ENCODE measurements around the gene MTPN.
A peak's percentile ranks its signal among the peaks of the same experiment; 100 is the strongest.

The MTPN gene

GRCh38 chr7:135977007-135977741 is at the start of gene MTPN:
MTPN (minus strand) TSS chr7:135977359; CDS start chr7:135977100, 259 bp downstream.
- DNase-seq: peak; percentile 67 to 99 (median 94)

- DNase-seq: no peak
These were observed 49.0 kb upstream of the MTPN start for GRCh38 chr7:136026209-136026608.

GRCh38 chr7:136023134-136023869 is 46.1 kb upstream of the MTPN start:
- no peak for DNase-seq

GRCh38 chr7:136020556-136020955 is 43.4 kb upstream of the MTPN start:
- DNase-seq: no peak

- DNase-seq: no peak
These were observed 40.9 kb upstream of the MTPN start for GRCh38 chr7:136018104-136018503.

- DNase-seq: no peak
These were observed 39.7 kb upstream of the MTPN start for GRCh38 chr7:136016649-136017395.

GRCh38 chr7:136015638-136016037 is 38.5 kb upstream of the MTPN start:
- no peak for DNase-seq

GRCh38 chr7:136014659-136015058 is 37.5 kb upstream of the MTPN start:
- no peak for DNase-seq

GRCh38 chr7:136012238-136012637 is 35.1 kb upstream of the MTPN start:
- no peak for DNase-seq

- peak in 1 of 51 donors; percentile 5 for DNase-seq
These were observed 32.4 kb upstream of the MTPN start for GRCh38 chr7:136009488-136010079.

GRCh38 chr7:136006208-136006607 is 29.0 kb upstream of the MTPN start:
- no peak for DNase-seq

GRCh38 chr7:136004083-136004482 is 26.9 kb upstream of the MTPN start:
- DNase-seq: no peak

GRCh38 chr7:136002802-136003201 is 25.6 kb upstream of the MTPN start:
- DNase-seq: no peak

- DNase-seq: no peak
These were observed 23.2 kb upstream of the MTPN start for GRCh38 chr7:136000288-136000913.

- DNase-seq: no peak
These were observed 20.9 kb upstream of the MTPN start for GRCh38 chr7:135998081-135998480.

GRCh38 chr7:135995748-135996147 is 18.6 kb upstream of the MTPN start:
- DNase-seq: no peak

GRCh38 chr7:135994466-135995205 is 17.5 kb upstream of the MTPN start:
- DNase-seq: no peak

GRCh38 chr7:135993950-135994349 is 16.8 kb upstream of the MTPN start:
- DNase-seq: no peak

GRCh38 chr7:135991906-135992305 is 14.7 kb upstream of the MTPN start:
- no peak for DNase-seq

GRCh38 chr7:135991322-135991721 is 14.2 kb upstream of the MTPN start:
- no peak for DNase-seq

- no peak for DNase-seq
These were observed 13.1 kb upstream of the MTPN start for GRCh38 chr7:135990258-135990657.

All from hypothalamus (tissue), 51 donors.